ENCODE data around the gene FRAS1.

DNA sequence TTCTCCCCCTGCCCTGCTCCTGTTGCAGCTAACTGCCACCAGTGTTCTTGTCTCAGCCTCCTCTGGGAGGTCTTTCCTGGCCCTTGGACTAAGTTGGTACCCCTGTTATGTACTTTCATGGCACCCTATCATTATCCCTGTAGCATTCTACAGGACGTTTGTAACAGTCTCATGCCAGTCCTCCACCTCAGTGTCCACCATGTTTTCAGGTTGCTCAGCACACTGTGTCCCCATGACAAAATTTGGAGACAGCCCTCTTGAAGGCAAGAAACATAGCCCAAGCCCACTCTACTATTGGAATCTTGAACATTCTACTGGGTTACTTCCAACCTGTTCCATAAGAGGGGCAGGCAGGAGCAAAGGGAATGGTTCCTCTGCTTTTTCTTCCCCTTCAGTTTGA lies 300.0 kb downstream of the FRAS1 start:
- TF ChIP-seq, protein P1, sequence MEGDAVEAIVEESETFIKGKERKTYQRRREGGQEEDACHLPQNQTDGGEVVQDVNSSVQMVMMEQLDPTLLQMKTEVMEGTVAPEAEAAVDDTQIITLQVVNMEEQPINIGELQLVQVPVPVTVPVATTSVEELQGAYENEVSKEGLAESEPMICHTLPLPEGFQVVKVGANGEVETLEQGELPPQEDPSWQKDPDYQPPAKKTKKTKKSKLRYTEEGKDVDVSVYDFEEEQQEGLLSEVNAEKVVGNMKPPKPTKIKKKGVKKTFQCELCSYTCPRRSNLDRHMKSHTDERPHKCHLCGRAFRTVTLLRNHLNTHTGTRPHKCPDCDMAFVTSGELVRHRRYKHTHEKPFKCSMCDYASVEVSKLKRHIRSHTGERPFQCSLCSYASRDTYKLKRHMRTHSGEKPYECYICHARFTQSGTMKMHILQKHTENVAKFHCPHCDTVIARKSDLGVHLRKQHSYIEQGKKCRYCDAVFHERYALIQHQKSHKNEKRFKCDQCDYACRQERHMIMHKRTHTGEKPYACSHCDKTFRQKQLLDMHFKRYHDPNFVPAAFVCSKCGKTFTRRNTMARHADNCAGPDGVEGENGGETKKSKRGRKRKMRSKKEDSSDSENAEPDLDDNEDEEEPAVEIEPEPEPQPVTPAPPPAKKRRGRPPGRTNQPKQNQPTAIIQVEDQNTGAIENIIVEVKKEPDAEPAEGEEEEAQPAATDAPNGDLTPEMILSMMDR (IDR thresholded peaks at IDR 0.05): no peak
- TF ChIP-seq POLR2A (IDR thresholded peaks at IDR 0.05): no peak
